ENCODE results near the gene CHRNA10.

The CHRNA10 gene

GRCh38 chr11:3627291-3627690 lies 43.9 kb downstream of the CHRNA10 start:
- no peak for DNase-seq

GRCh38 chr11:3626250-3626960 lies 44.8 kb downstream of the CHRNA10 start:
- no peak for DNase-seq

- DNase-seq: no peak
Measured at GRCh38 chr11:3623767-3624458, 47.3 kb downstream of the CHRNA10 start.

GRCh38 chr11:3623121-3623520 lies 48.1 kb downstream of the CHRNA10 start:
- DNase-seq: no peak

- no peak for DNase-seq
Measured at GRCh38 chr11:3622521-3622920, 48.7 kb downstream of the CHRNA10 start.

- no peak for DNase-seq
Measured at GRCh38 chr11:3617990-3618389, 53.2 kb downstream of the CHRNA10 start.

GRCh38 chr11:3616721-3617460 lies 54.3 kb downstream of the CHRNA10 start:
- peak; percentile 56 for DNase-seq

GRCh38 chr11:3615998-3616397 lies 55.2 kb downstream of the CHRNA10 start:
- DNase-seq: no peak
